Ovary (tissue), 9 donors: ENCODE results near the gene PRELID3B. TPM values are rescaled to one million over a fixed set of nuclear protein-coding genes. Genes with fewer than 3 reads are reported as not detected.

Experiments
- DNase-seq, 5 donors: peaks; one replicate each; pipeline ENCODE4 v3.0.0-alpha.2; 2019 to 2020
- H3K27ac ChIP-seq, 2 donors: fragments of 200-600 bp; one replicate each; pipeline versions ENCODE4 v1.5.1 to v1.8.0; 2019 to 2022
- H3K27me3 ChIP-seq: fragments of 200-600 bp; one replicate; pipeline ENCODE4 v1.8.0; 2022
- H3K36me3 ChIP-seq: fragments of 200-600 bp; sonication (generic); one replicate; pipeline ENCODE4 v1.5.1; 2019
- H3K4me1 ChIP-seq: one replicate; pipeline ENCODE4 v1.8.1; 2013; ENCODE audit warnings: mild to moderate bottlenecking, moderate library complexity; ENCODE audit not compliant: insufficient read depth
- H3K4me3 ChIP-seq: fragments of 200-600 bp; sonication (generic); one replicate; pipeline ENCODE4 v1.5.1; 2017
- H3K9me3 ChIP-seq, 2 donors: fragments of 200-600 bp in 1 of 2; sonication (generic) in 1 of 2; one replicate each; pipeline versions ENCODE4 v1.5.1 to v1.8.1; 2013 to 2019; ENCODE audit warnings: mild to moderate bottlenecking in 1 of 2, moderate library complexity in 1 of 2
- EP300 ChIP-seq: sonication (generic); formaldehyde crosslinking; IDR thresholded peaks from one replicate; pipeline ENCODE4 v1.6.1; 2017; ENCODE audit warnings: antibody characterized with exemption
- POLR2A ChIP-seq: fragments of 450-650 bp; IDR thresholded peaks from one replicate; pipeline ENCODE4 v1.6.1; 2017; ENCODE audit warnings: antibody characterized with exemption, mild to moderate bottlenecking, moderate library complexity
- WGBS, 3 donors: extraction: QIAGEN DNeasy Blood & Tissue Kit in 1 of 3; methylation state at CpG; one replicate each; pipeline versions ENCODE4 v1.1.5 to v1.1.7; 2013 to 2017; 5-methylcytosine and 5-hydroxymethylcytosine counted together
- intact Hi-C, 4 donors: fragments of 100-400 bp; cut with DNase I; formaldehyde crosslinking; loops; one replicate each; pipeline versions ENCODE4 v1.11.0 to v1.15.1; 2022 to 2023
- polyA plus RNA-seq, 2 donors: library from polyadenylated mRNA; stranded (reverse); fragments of 200-250 nt in 1 of 2; fragments of 350-450 nt in 1 of 2; fragmentation: Illumina TruSeq in 1 of 2; extraction: RNeasy Lipid Tissue Mini Kit (QIAGEN cat#74804) in 1 of 2; gene quantifications; one replicate each; pipeline ENCODE4 v1.2.3, GENCODE V29; 2013 to 2014
- total RNA-seq, 7 donors: library from RNA; depleted of rRNA in 2 of 7; stranded (reverse); fragments of >200 nt in 2 of 7; fragmentation: NEBNext Ultra II Directional in 3 of 7; extraction: Animal tissue kit (Norgen Biotek cat#: 25700) in 3 of 7; gene quantifications; one replicate each; pipeline versions ENCODE4 v1.1.0 to v1.2.4, GENCODE V29; 2016 to 2023
- TF ChIP-seq, protein P1 (sequence below), 3 donors: fragments of 450-650 bp in 2 of 3; fragments of 200-600 bp in 1 of 3; IDR thresholded peaks; one replicate each; pipeline versions ENCODE4 v1.5.1 to v1.8.0; 2016 to 2022; ENCODE audit warnings: antibody characterized with exemption in 3 of 3, mild to moderate bottlenecking in 1 of 3
- donor health status: DM: no; HTN: no; CAD: no; lungs with moderate emphysema.
- donor health status: DM: no; HTN: no; CAD: no.
- donor health status: Bipolar disorder and iron deficiency.
- donor health status: DM: yes; HTN: yes; CAD: no.
- donor health status: DM: no; HTN: no; CAD: no.
- donor health status: DM: yes; HTN: yes; CAD: no.

The PRELID3B gene
- total and polyA plus RNA-seq, 9 donors = 16.8 to 40.8 (median 29.2) TPM

DNA sequence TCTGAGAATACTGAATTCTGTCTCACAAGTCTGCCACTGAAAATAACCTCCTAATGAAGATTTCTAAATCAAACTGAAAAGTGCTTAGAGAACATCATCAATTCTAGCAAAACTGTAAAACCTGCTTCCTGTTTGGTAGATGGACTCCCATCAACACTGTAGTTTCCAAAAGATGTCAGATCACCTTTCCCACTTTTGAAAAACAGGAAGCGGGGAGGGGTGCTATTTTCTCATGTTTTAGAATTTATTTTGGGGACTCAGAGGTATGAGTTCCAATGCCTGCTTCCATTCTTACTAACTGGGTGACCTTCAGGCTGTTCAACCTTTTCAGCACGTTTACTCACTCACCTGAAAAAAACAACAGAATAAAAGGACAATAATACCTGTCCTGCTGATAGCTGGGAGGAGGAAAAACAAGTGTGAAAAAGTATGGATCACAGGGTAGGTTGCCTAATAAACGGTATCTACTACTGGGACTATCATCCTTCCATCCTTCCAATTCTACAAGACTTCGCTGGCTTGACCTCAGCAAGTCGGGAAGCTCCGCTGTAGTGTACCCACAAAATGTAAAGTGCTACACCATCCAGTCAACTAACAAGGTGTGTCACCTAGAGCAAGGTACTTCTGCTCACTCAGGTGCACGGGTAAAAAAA lies 11.5 kb downstream of the PRELID3B start:
- no peaks in the 10 kb centered on the region for H3K9me3 ChIP-seq
- no peaks in the 10 kb centered on the region for H3K27me3 ChIP-seq
- peak overlapping the region; percentile 86 for H3K4me3 ChIP-seq
- no peaks in the 10 kb centered on the region for H3K36me3 ChIP-seq
- intact Hi-C loops = loop anchor here in 1 of 4 donors (5.0 kb wide), 1 partner anchor 139 kb away; no protein-coding TSS in a partner anchor
- H3K27ac ChIP-seq = no peak overlapping the region
- no peak for DNase-seq
- H3K4me1 ChIP-seq = peaks cover 6% of the 10 kb centered on the region
- TF ChIP-seq POLR2A (no peak), EP300 (no peak)
- TF ChIP-seq, protein P1, sequence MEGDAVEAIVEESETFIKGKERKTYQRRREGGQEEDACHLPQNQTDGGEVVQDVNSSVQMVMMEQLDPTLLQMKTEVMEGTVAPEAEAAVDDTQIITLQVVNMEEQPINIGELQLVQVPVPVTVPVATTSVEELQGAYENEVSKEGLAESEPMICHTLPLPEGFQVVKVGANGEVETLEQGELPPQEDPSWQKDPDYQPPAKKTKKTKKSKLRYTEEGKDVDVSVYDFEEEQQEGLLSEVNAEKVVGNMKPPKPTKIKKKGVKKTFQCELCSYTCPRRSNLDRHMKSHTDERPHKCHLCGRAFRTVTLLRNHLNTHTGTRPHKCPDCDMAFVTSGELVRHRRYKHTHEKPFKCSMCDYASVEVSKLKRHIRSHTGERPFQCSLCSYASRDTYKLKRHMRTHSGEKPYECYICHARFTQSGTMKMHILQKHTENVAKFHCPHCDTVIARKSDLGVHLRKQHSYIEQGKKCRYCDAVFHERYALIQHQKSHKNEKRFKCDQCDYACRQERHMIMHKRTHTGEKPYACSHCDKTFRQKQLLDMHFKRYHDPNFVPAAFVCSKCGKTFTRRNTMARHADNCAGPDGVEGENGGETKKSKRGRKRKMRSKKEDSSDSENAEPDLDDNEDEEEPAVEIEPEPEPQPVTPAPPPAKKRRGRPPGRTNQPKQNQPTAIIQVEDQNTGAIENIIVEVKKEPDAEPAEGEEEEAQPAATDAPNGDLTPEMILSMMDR (IDR thresholded peaks at IDR 0.05) = no peak
- 68 to 74% (median 71%) methylated on average over 7 of the region's 7 CpGs for WGBS, 3 donors

DNA sequence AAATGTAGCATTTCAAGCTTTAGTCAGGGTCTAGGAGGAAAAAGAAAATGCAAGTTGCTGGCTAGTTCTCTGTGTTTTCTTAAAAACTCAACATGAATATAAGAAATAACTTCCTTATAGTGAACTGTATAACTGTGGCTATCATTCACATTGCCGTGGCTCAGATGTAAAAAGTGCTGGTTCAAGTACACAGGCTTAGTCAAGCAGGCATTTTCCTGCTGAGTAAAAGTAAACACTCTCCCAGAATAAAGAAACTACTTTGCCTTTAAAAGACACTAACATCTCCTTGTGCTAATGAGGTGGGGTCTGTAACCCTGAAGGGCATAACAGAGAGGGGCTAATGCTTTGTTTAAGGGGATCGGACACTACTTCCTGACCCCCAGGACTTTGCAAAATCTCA lies 13.8 kb downstream of the PRELID3B start:
- intact Hi-C loops = no loop called here
- no peak overlapping the region for H3K4me3 ChIP-seq
- no peaks in the 10 kb centered on the region for H3K9me3 ChIP-seq
- WGBS, 3 donors = 30 to 51% (median 42%) methylated on average over 2 of the region's 2 CpGs
- no peaks in the 10 kb centered on the region for H3K36me3 ChIP-seq
- no peak overlapping the region for H3K27ac ChIP-seq
- DNase-seq = no peak
- H3K27me3 ChIP-seq = no peaks in the 10 kb centered on the region
- H3K4me1 ChIP-seq = peaks cover 6% of the 10 kb centered on the region
- TF ChIP-seq POLR2A = no peak
- no peak for TF ChIP-seq EP300
- TF ChIP-seq, protein P1 (IDR thresholded peaks at IDR 0.05) = no peak

- Histone ChIP-seq H3K27me3 (no peaks in the 10 kb centered on the region), H3K4me3 (no peak overlapping the region), H3K9me3 (no peaks in the 10 kb centered on the region), H3K36me3 (no peaks in the 10 kb centered on the region), H3K4me1 (peaks cover 6% of the 10 kb centered on the region), H3K27ac (no peak overlapping the region)
- WGBS, 3 donors = 47 to 50% (median 49%) methylated on average over 8 of the region's 8 CpGs
- TF ChIP-seq, protein P1 (IDR thresholded peaks at IDR 0.05) = no peak
- TF ChIP-seq POLR2A (no peak), EP300 (no peak)
- no peak for DNase-seq
- intact Hi-C loops = no loop called here
Observed at GRCh38 chr20:59027741-59028320, 14.8 kb downstream of the PRELID3B start.

DNA sequence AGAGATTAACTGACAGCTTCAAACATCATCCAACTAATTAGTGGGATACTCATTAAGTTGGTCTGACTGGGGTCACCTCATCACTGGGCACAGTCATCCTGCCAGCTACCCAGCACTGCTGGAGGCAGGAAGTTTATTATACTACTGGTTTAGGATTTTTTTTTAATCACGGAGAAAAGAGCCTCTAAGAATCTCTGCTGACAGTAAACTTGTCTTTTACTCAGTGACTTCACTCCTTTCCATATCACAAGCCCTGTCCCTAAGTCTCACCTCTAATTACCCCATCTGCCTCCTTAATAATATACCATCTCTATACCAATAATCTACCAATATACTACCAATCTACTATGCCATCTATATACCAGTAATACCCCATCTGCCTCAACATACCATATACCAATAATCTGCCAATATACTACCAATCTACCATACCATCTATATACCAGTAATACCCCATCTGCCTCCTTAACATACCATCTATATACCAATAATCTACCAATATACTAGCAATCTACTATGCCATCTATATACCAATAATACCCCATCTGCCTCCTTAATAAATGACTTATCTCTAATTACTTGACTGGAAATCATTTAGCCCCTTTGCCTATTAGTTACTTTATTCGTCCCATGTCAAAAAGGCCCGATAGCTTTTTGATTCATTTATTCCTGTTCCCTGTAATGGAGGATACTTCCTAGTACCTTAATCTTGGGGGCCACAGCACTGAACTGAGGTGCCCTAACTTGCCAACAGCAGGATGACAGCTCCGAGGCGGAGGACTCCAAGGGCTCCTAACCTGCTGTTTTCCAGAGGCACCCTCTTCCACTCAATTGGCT lies 15.5 kb downstream of the PRELID3B start:
- Histone ChIP-seq H3K27ac (no peak overlapping the region), H3K9me3 (no peaks in the 10 kb centered on the region), H3K36me3 (no peaks in the 10 kb centered on the region), H3K27me3 (no peaks in the 10 kb centered on the region), H3K4me1 (peaks cover 6% of the 10 kb centered on the region), H3K4me3 (no peak overlapping the region)
- intact Hi-C loops = no loop called here
- 78 to 84% (median 80%) methylated on average over 5 of the region's 5 CpGs for WGBS, 3 donors
- TF ChIP-seq, protein P1 (IDR thresholded peaks at IDR 0.05) = no peak
- no peak for DNase-seq
